ENCODE results near the gene PCDHGA7.

GRCh38 chr5:141374627-141375026 is 7.9 kb upstream of the PCDHGA7 start:
- TF ChIP-seq, protein P1, sequence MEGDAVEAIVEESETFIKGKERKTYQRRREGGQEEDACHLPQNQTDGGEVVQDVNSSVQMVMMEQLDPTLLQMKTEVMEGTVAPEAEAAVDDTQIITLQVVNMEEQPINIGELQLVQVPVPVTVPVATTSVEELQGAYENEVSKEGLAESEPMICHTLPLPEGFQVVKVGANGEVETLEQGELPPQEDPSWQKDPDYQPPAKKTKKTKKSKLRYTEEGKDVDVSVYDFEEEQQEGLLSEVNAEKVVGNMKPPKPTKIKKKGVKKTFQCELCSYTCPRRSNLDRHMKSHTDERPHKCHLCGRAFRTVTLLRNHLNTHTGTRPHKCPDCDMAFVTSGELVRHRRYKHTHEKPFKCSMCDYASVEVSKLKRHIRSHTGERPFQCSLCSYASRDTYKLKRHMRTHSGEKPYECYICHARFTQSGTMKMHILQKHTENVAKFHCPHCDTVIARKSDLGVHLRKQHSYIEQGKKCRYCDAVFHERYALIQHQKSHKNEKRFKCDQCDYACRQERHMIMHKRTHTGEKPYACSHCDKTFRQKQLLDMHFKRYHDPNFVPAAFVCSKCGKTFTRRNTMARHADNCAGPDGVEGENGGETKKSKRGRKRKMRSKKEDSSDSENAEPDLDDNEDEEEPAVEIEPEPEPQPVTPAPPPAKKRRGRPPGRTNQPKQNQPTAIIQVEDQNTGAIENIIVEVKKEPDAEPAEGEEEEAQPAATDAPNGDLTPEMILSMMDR (IDR thresholded peaks at IDR 0.05), result no peak
- no peak for TF ChIP-seq POLR2AphosphoS5 (IDR thresholded peaks at IDR 0.05; ENCODE audit: low read depth, low read length)
- TF ChIP-seq EZH2phosphoT487 (IDR thresholded peaks at IDR 0.05; ENCODE audit: borderline replicate concordance, low read depth), result no peak
- TF ChIP-seq EP300 (IDR thresholded peaks at IDR 0.05; ENCODE audit: borderline replicate concordance in 1 of 2, low read depth in 1 of 2, low read length in 1 of 2), result no peak
- TF ChIP-seq TEAD4 (IDR thresholded peaks at IDR 0.05; ENCODE audit: borderline replicate concordance, insufficient read depth), result no peak

Data from SK-N-SH (cell line).